NCI-H1092 (cell line): ENCODE data around the gene MAPK7.

Source experiments
- DNase-seq: peaks from one replicate; lab custom pipeline; 2025; lab: John Stamatoyannopoulos, UW

MAPK7 gene

GRCh38 chr17:19401321-19402010 lies 23.2 kb downstream of the MAPK7 start:
- no peak for DNase-seq

- DNase-seq: no peak
Observed at GRCh38 chr17:19402171-19402570, 23.9 kb downstream of the MAPK7 start.

- no peak for DNase-seq
Observed at GRCh38 chr17:19403021-19403420, 24.7 kb downstream of the MAPK7 start.

- no peak for DNase-seq
Observed at GRCh38 chr17:19404264-19404663, 26.0 kb downstream of the MAPK7 start.

GRCh38 chr17:19405114-19405513 lies 26.8 kb downstream of the MAPK7 start:
- no peak for DNase-seq

- no peak for DNase-seq
Observed at GRCh38 chr17:19407601-19408345, 29.5 kb downstream of the MAPK7 start.

GRCh38 chr17:19408346-19408710 lies 30.0 kb downstream of the MAPK7 start:
- no peak for DNase-seq

- DNase-seq: no peak
Observed at GRCh38 chr17:19409066-19409465, 30.8 kb downstream of the MAPK7 start.

- DNase-seq: no peak
Observed at GRCh38 chr17:19409509-19409908, 31.2 kb downstream of the MAPK7 start.

GRCh38 chr17:19410091-19410490 lies 31.8 kb downstream of the MAPK7 start:
- no peak for DNase-seq

- DNase-seq: no peak
Observed at GRCh38 chr17:19410875-19411620, 32.8 kb downstream of the MAPK7 start, which contains the start of gene RNF112. TSS of gene RNF112 (plus strand) at chr17:19411232. CDS start at chr17:19411409, 177 bp downstream.

GRCh38 chr17:19411631-19412030 lies 33.3 kb downstream of the MAPK7 start:
- DNase-seq: no peak

GRCh38 chr17:19412510-19412909 lies 34.2 kb downstream of the MAPK7 start:
- no peak for DNase-seq

- no peak for DNase-seq
Observed at GRCh38 chr17:19412984-19413383, 34.7 kb downstream of the MAPK7 start.

- DNase-seq: no peak
Observed at GRCh38 chr17:19413761-19414160, 35.5 kb downstream of the MAPK7 start.

- DNase-seq: no peak
Observed at GRCh38 chr17:19414396-19415280, 36.3 kb downstream of the MAPK7 start.

- no peak for DNase-seq
Observed at GRCh38 chr17:19415311-19415710, 37.0 kb downstream of the MAPK7 start.

GRCh38 chr17:19415806-19416775 lies 37.8 kb downstream of the MAPK7 start:
- DNase-seq: no peak

GRCh38 chr17:19417611-19418010 lies 39.3 kb downstream of the MAPK7 start:
- DNase-seq: no peak

- DNase-seq: no peak
Observed at GRCh38 chr17:19418251-19418992, 40.1 kb downstream of the MAPK7 start.
